Measurements from ENCODE around the gene ZNRF3.

The ZNRF3 gene

GRCh38 chr22:28918550-28919271 is 35.3 kb downstream of the ZNRF3 start:
- no peak overlapping the region; the same call in 1 of the 2 replicates for H3K27ac ChIP-seq
- TF ChIP-seq, protein P1, sequence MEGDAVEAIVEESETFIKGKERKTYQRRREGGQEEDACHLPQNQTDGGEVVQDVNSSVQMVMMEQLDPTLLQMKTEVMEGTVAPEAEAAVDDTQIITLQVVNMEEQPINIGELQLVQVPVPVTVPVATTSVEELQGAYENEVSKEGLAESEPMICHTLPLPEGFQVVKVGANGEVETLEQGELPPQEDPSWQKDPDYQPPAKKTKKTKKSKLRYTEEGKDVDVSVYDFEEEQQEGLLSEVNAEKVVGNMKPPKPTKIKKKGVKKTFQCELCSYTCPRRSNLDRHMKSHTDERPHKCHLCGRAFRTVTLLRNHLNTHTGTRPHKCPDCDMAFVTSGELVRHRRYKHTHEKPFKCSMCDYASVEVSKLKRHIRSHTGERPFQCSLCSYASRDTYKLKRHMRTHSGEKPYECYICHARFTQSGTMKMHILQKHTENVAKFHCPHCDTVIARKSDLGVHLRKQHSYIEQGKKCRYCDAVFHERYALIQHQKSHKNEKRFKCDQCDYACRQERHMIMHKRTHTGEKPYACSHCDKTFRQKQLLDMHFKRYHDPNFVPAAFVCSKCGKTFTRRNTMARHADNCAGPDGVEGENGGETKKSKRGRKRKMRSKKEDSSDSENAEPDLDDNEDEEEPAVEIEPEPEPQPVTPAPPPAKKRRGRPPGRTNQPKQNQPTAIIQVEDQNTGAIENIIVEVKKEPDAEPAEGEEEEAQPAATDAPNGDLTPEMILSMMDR (conservative IDR thresholded peaks at IDR 0.05) = no peak

DNA sequence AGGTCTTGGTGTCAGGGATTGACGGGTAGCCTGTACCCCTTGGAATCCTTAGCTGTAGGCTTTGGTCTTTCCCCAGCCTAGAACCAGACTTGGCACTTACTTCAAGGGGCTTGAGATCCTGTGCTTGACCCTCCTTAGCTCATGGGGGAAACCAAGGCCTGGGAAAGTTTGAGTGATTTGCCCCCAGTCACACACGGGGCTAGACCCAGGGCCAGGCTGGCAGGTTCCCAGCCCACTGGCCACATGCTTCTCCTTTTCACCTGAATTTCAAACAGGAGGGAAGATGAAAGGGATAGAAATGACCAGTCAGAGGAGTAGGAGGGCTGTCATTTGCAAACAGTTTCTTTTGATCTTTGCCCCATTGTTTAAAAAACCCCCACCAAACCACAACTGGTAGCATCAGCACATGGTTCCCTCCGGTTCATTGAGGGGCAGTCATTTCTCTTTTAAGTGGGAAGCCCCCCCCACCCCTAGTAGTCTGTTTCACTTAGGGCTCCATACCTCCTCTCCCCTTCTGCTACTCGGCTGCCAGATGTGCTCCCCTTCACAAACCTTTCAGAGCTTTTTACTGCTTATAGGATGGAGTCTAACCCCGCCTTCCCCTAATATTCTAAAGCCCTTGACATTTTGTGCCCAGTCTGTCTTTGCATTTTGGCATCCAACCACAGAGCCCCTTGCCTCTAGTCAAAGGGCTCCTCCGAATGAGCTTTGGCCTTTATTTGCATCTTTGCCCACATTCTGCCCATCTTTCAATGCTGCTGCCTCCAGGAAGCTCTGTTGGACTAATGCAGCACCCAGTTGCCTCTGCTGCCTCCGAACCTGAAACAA is 37.6 kb downstream of the ZNRF3 start:
- TF ChIP-seq, protein P1 (conservative IDR thresholded peaks at IDR 0.05) = no peak
- no peak overlapping the region for H3K27ac ChIP-seq

GRCh38 chr22:28921585-28921879 is 38.2 kb downstream of the ZNRF3 start:
- TF ChIP-seq, protein P1 (conservative IDR thresholded peaks at IDR 0.05) = no peak
- H3K27ac ChIP-seq = no peak overlapping the region

- TF ChIP-seq, protein P1 (conservative IDR thresholded peaks at IDR 0.05) = no peak
- H3K27ac ChIP-seq = no peak overlapping the region
These were observed 39.3 kb downstream of the ZNRF3 start for GRCh38 chr22:28922540-28923244.

DNA sequence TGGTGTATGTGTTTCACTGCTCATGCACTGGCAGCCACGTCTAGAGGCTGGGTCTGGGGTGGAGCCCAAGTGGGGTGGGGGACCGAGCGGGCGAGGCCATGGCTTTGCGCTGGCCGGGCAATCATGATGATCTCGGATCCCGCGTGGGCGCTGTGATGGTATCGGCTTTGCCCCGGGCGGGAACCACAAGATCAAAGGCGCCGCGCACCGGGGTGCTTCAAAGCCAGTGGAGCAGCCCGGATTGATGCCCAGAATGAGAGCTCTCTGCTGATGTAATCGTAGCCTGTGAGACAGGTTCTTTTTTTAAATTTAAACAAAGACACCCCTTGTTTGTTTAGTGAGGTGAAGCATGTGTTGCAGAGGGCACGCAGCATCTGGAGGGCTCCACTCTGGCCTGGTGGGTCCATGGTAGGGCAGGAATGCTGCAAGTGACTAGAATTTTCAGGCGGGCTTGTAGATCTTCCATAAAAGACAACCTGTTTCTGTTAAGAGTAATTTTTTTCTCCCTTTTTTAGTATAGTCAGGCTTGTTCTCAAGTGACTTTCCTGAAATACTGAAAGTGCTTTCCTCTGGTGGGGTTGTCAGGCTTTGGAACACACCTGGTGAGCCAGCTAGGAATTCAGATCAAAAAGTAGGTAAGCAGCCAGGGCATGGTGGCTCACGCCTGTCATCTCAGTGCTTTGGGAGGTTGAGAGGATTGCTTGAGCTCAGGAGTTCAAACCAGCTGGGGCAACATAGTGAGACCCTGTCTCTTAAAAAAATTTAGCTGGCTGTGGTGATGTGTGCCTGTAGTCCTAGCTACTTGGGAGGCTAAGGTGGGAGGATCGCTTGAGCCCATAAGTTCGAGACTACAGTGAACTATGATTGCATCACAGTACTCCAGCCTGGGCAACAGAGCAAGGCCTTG is 40.7 kb downstream of the ZNRF3 start:
- TF ChIP-seq, protein P1 (conservative IDR thresholded peaks at IDR 0.05) = no peak
- H3K27ac ChIP-seq = no peak overlapping the region

- TF ChIP-seq, protein P1 (conservative IDR thresholded peaks at IDR 0.05) = no peak
- no peak overlapping the region for H3K27ac ChIP-seq
These were observed 42.5 kb downstream of the ZNRF3 start for GRCh38 chr22:28925916-28926315.
